ENCODE measurements around the gene ATG2B. TPM values are rescaled to one million over a fixed set of nuclear protein-coding genes. Genes with fewer than 3 reads are reported as not detected.

ATG2B gene
- total and polyA plus RNA-seq, 9 of the 15 experiments (the other 6 are each of a cell fraction or from before 2014, with no cell fraction given), result 0.83 to 12.9 (median 8.7) TPM

DNA sequence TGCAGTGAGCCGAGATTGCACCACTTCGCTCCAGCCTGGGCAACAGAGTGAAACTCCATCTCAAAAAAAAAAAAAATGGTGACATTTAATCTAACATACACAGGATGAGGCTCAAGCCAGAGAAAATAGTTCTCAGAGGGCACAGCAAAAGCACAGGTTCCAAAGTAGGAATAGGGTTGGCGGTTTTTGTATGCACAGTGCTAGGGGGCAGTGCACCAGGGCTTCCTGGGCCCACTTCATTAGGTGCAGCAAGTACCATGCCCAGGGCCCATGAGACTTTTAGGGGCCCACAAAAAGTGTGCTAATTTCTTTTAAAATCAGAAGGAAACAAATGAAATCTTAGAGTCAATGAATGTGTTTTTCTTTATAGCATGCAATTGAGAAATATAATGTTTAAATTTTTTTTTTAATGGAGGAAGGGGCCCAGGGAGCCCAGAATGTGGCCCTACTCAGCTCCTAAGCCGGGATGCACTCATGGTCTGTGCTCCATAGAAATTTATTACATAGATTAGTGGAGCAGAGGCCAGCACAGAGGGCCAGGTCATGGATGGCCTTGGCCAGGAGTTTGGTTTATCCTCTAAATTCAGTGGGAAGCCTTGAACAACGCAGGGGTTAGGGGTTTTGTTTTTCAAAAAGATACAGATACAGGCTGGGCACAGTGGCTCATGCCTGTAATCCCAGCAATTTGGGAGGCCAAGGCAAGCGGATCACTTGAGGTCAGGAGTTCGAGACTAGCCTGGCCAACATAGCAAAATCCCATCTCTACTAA is 31.1 kb upstream of the ATG2B start (continued):
- TF ChIP-seq TAF15 (IDR thresholded peaks at IDR 0.05; ENCODE audit: low read depth, low read length) (no peak), ZNF436 (CRISPR knock-in tag; IDR thresholded peaks at IDR 0.05) (no peak)

DNA sequence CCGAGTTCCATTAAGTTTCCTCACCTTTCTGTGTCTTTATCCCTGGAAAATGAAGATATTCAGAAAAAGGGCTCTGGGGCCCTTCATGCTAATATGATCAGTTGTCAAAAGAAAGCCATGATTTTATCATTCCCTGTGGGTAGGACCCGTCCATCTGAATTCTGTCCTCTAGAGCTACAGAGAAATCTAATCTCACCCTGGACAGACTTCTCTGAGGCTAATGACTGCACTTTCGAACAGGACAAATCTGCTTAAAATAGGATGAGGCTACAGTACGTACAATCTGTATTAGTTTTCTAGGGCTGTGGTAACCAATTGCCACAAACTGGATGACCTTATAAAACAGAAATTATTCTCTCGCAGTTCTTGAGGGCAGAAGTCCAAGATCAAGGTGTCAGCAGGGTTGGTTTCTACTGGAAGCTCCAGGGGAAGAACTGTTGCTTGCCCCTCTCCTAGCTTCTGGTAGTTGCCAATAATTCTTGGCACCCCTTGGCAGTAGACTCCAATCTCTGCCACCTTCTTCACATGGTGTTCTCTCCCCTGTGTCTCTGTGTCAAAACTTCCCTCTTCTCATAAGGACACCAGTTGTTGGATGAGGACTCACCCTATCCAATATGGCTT is 30.0 kb upstream of the ATG2B start:
- no peaks in the 10 kb centered on the region for H4K20me1 ChIP-seq (replicated peaks; ENCODE audit: control insufficient read depth, insufficient read depth, low read length)
- intact Hi-C loops (cut with micrococcal nuclease), result no loop called here
- in situ Hi-C loops (cut with MboI), result no loop called here
- ATAC-seq (no peak), DNase-seq (ENCODE audit: extremely low read depth in 1 of 4, low spot score in 3 of 4) (no peak), FAIRE-seq (no peak)
- H3K9me3 ChIP-seq (replicated peaks; ENCODE audit: control insufficient read depth, insufficient read depth, low read depth, low read length), result no peaks in the 10 kb centered on the region
- no peaks in the 10 kb centered on the region for H3K27me3 ChIP-seq (ENCODE audit: control insufficient read depth in 2 of 2, insufficient read depth in 2 of 2, low read length in 2 of 2)
- H3K9me1 ChIP-seq (ENCODE audit: control insufficient read depth, insufficient read depth, low read length), result no peaks in the 10 kb centered on the region
- ChIA-PET CTCF (ENCODE audit: low intra/inter-chr PET ratio) (no interaction called here), POLR2A (interaction anchor here (0.6 to 0.9 kb wide), 2 partner anchors 10 to 270 kb away, joined by 3 to 6 read pairs; no protein-coding TSS in a partner anchor)
- 0 out of 4 replicates have a peak overlapping the region, but pooled peaks of 1 of the 2 experiments have one; percentile 49 for H3K9ac ChIP-seq (ENCODE audit: insufficient read depth in 1 of 2, low read depth in 2 of 2, low read length in 2 of 2)
- 23% methylated on average over 5 of the region's 5 CpGs for WGBS (ENCODE audit: insufficient coverage, low coverage, missing lambda C conversion rate)
- H3K4me1 ChIP-seq (replicated peaks in 1 of 2; ENCODE audit: control insufficient read depth in 2 of 2, insufficient read depth in 2 of 2, low read length in 2 of 2), result peaks cover 10 to 20% of the 10 kb centered on the region in 2 experiments; a peak in 4 of 5 replicates
- H2AFZ ChIP-seq (ENCODE audit: low read depth, low read length), result peak overlapping the region; percentile 44
- H3K4me3 ChIP-seq, result no peak overlapping the region
- no peaks in the 10 kb centered on the region for H3K79me2 ChIP-seq (ENCODE audit: control insufficient read depth, insufficient read depth, low read length)
- H3K27ac ChIP-seq (ENCODE audit: extremely low read depth, low read depth, low read length), result no peak overlapping the region
- no peak for TF ChIP-seq ZNF175 (CRISPR knock-in tag; IDR thresholded peaks at IDR 0.05; ENCODE audit: low read depth)
- TF ChIP-seq CREB1 (IDR thresholded peaks at IDR 0.05), result no peak
- TF ChIP-seq CREB1 (CRISPR knock-in tag; IDR thresholded peaks at IDR 0.05), result no peak
- TF ChIP-seq ZNF282 (CRISPR knock-in tag; IDR thresholded peaks at IDR 0.05), result no peak
- no peak for TF ChIP-seq CREBBP (IDR thresholded peaks at IDR 0.05; ENCODE audit: low read depth, low read length)
- peak overlapping the region; percentile 86 for H3K4me2 ChIP-seq (ENCODE audit: insufficient read depth, low read length)
- H3K36me3 ChIP-seq (ENCODE audit: control insufficient read depth, insufficient read depth, low read length), result no peaks in the 10 kb centered on the region
- BruUV-seq (replicated peaks), result no TSS peak
